ENCODE results near the gene CIRBP.

DNA sequence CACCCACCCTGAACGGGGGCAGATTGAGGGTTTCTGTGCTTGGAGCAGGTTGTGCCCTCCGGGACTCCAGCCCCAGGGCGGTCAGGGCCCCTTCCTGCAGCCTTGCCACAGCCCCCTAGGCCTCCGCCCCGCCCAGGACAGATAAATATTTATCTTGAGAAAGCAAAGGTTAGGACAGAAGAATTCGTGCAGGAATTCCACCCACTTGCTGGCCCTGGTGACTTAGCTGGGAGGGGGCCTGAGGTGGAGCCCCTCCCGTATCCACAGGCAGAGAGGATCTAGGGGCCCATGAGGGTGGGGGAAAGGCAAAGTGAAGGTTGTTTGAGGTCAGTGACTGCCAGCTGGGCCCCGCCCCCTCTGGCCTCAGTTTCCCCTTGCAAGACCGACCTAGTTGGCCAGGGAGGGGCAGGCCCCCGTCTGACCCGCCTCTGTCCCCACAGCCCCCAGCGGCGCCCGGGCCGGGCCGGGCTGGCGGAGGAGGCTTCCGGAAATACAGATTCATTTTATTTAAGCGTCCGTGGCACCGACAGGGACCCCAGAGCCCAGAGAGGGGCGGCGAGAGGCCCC is 15.5 kb upstream of the CIRBP start:
- TF ChIP-seq YY1 (IDR thresholded peaks at IDR 0.05; ENCODE audit: insufficient read depth, insufficient read length) (no peak), ZNF274 (IDR thresholded peaks at IDR 0.05; ENCODE audit: low read depth, low read length) (no peak), SUZ12 (IDR thresholded peaks at IDR 0.05; ENCODE audit: extremely low read depth, insufficient read depth, insufficient read length) (no peak)
